GM18520 (cell line): ENCODE data around the gene IGFBPL1.

Experiments used
- ATAC-seq: cut with Tn5 transposase; IDR thresholded peaks from one replicate; pipeline ENCODE4 v1.9.1; 2021; ENCODE audit not compliant: unreplicated experiment

Gene IGFBPL1

GRCh38 chr9:38358390-38359296 is 65.6 kb downstream of the IGFBPL1 start:
- no peak for ATAC-seq

GRCh38 chr9:38357350-38358114 is 66.7 kb downstream of the IGFBPL1 start:
- no peak for ATAC-seq

- no peak for ATAC-seq
These were observed 67.4 kb downstream of the IGFBPL1 start for GRCh38 chr9:38356851-38357250.
